Measurements from ENCODE around the gene PRDM1. TPM values are rescaled to one million over a fixed set of nuclear protein-coding genes. Genes with fewer than 3 reads are reported as not detected.

Gene PRDM1
- total RNA-seq, 2 experiments from 2014 or later: 24.6 to 24.7 TPM

DNA sequence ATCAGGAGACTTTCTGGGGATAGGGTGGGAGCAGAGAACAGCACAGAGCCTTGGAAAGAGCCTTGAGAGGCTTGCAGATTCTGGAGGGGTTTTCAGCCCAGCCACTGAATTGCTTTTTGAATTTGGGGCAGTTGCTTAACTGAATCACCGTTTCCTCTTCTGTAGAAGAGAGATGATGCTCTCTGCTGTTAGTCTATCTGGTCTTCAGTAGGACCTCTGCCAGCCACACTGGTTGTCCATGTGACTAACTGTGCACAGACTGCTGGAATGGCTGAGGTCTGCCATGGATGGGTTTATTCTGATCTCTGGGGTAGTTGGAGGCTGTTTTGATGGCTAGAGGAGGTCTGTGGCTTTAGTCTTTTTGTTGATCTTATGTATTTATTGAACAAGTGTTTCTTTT lies 21.4 kb upstream of the PRDM1 start:
- Mint-ChIP-seq H3K27me3 (peaks cover 2% of the 10 kb centered on the region), H3K4me1 (ENCODE audit: low read depth) (no peaks in the 10 kb centered on the region), H3K9me3 (no peaks in the 10 kb centered on the region), H3K27ac (no peak overlapping the region), H3K4me3 (no peak overlapping the region), H3K36me3 (ENCODE audit: low read depth) (no peaks in the 10 kb centered on the region)
- TF ChIP-seq, protein P1, sequence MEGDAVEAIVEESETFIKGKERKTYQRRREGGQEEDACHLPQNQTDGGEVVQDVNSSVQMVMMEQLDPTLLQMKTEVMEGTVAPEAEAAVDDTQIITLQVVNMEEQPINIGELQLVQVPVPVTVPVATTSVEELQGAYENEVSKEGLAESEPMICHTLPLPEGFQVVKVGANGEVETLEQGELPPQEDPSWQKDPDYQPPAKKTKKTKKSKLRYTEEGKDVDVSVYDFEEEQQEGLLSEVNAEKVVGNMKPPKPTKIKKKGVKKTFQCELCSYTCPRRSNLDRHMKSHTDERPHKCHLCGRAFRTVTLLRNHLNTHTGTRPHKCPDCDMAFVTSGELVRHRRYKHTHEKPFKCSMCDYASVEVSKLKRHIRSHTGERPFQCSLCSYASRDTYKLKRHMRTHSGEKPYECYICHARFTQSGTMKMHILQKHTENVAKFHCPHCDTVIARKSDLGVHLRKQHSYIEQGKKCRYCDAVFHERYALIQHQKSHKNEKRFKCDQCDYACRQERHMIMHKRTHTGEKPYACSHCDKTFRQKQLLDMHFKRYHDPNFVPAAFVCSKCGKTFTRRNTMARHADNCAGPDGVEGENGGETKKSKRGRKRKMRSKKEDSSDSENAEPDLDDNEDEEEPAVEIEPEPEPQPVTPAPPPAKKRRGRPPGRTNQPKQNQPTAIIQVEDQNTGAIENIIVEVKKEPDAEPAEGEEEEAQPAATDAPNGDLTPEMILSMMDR (IDR thresholded peaks at IDR 0.05): no peak
- DNase-seq: no peak
- ATAC-seq: peak; percentile 42
- ChIA-PET POLR2A (no interaction called here), CTCF (interaction anchor here (1.6 kb wide), 1 partner anchor 10 kb away, joined by 3 read pairs; no protein-coding TSS in a partner anchor)
- intact Hi-C loops (cut with micrococcal nuclease): no loop called here

GRCh38 chr6:106066989-106067388 lies 19.1 kb upstream of the PRDM1 start:
- ChIA-PET POLR2A (no interaction called here), CTCF (no interaction called here)
- Mint-ChIP-seq H3K4me3 (no peak overlapping the region), H3K27ac (no peak overlapping the region), H3K27me3 (peaks cover 5% of the 10 kb centered on the region), H3K36me3 (ENCODE audit: low read depth) (no peaks in the 10 kb centered on the region), H3K9me3 (no peaks in the 10 kb centered on the region), H3K4me1 (ENCODE audit: low read depth) (no peaks in the 10 kb centered on the region)
- DNase-seq (no peak), ATAC-seq (no peak)
- intact Hi-C loops (cut with micrococcal nuclease): no loop called here
- TF ChIP-seq, protein P1 (IDR thresholded peaks at IDR 0.05): no peak

DNA sequence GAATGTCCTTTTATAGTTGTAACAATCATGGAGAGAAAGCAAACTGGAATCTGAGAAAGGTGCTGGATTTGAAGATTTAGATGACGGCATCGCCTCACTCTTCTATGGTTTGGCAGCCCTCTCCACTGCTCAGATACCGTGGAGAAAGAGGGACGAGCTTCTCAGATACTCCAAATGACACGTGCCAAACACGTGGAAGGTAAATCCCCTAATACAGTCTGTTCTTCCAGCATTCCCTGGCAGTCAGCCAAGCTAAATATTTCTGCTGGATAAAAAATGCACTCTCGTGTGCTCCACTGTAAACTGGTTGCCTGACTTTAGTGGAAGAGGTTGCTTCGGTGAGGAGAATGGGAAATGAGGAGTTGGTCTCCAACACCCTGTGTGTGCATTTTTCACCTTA lies 16.7 kb upstream of the PRDM1 start:
- DNase-seq (no peak), ATAC-seq (no peak)
- no peaks in the 10 kb centered on the region for H3K36me3 Mint-ChIP-seq (ENCODE audit: low read depth)
- ChIA-PET POLR2A (interaction anchor here (0.6 to 1.8 kb wide), 2 partner anchors 13 to 60 kb away, joined by 4 to 5 read pairs; no protein-coding TSS in a partner anchor), CTCF (no interaction called here)
- intact Hi-C loops (cut with micrococcal nuclease): no loop called here
- H3K9me3 Mint-ChIP-seq: no peaks in the 10 kb centered on the region
- H3K4me3 Mint-ChIP-seq: no peak overlapping the region
- H3K4me1 Mint-ChIP-seq (ENCODE audit: low read depth): no peaks in the 10 kb centered on the region
- no peak overlapping the region for H3K27ac Mint-ChIP-seq
- H3K27me3 Mint-ChIP-seq: peaks cover 5% of the 10 kb centered on the region
- TF ChIP-seq, protein P1 (IDR thresholded peaks at IDR 0.05): no peak

DNA sequence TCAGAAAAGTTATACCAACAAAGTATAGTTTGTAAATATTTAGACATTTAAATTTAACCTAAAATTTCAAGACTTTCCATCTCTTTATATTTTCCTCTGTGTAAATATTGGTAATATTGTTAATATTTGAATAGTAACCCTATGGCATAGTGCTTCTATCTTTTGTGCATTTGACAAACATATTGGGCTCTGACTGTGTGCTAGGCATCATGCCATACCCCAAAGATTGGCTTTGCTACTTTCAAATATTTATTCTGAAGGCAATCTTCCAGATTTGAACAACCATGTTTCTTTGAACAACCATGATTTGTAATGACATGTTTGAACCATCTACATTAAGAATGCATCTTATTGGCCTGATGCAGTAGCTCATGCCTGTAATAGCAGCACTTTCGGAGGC lies 15.5 kb upstream of the PRDM1 start:
- H3K4me1 Mint-ChIP-seq (ENCODE audit: low read depth): no peaks in the 10 kb centered on the region
- H3K27me3 Mint-ChIP-seq: peaks cover 5% of the 10 kb centered on the region
- ChIA-PET CTCF (no interaction called here), POLR2A (no interaction called here)
- DNase-seq: no peak
- intact Hi-C loops (cut with micrococcal nuclease): no loop called here
- H3K36me3 Mint-ChIP-seq (ENCODE audit: low read depth): no peaks in the 10 kb centered on the region
- ATAC-seq: no peak
- H3K4me3 Mint-ChIP-seq: no peak overlapping the region
- no peak overlapping the region for H3K27ac Mint-ChIP-seq
- H3K9me3 Mint-ChIP-seq: no peaks in the 10 kb centered on the region
- TF ChIP-seq, protein P1 (IDR thresholded peaks at IDR 0.05): no peak

- intact Hi-C loops (cut with micrococcal nuclease): no loop called here
- Mint-ChIP-seq H3K4me3 (no peak overlapping the region), H3K9me3 (no peaks in the 10 kb centered on the region), H3K27me3 (peaks cover 5% of the 10 kb centered on the region), H3K27ac (no peak overlapping the region), H3K4me1 (ENCODE audit: low read depth) (no peaks in the 10 kb centered on the region), H3K36me3 (ENCODE audit: low read depth) (no peaks in the 10 kb centered on the region)
- TF ChIP-seq, protein P1 (IDR thresholded peaks at IDR 0.05): no peak
- ATAC-seq: no peak
- CTCF ChIA-PET: interaction anchor here (0.8 to 1.2 kb wide), 2 partner anchors 18 to 151 kb away, joined by 4 read pairs; no protein-coding TSS in a partner anchor
- DNase-seq: no peak
- POLR2A ChIA-PET: no interaction called here
Observed at GRCh38 chr6:106072501-106073090, 13.5 kb upstream of the PRDM1 start.
